ENCODE results near the gene XPO5.
"Not testable (repeated sequence)": the region's sequence is repeated elsewhere in the genome, so short reads cannot be mapped to it uniquely, and the experiment has no call there.

Gene XPO5

DNA sequence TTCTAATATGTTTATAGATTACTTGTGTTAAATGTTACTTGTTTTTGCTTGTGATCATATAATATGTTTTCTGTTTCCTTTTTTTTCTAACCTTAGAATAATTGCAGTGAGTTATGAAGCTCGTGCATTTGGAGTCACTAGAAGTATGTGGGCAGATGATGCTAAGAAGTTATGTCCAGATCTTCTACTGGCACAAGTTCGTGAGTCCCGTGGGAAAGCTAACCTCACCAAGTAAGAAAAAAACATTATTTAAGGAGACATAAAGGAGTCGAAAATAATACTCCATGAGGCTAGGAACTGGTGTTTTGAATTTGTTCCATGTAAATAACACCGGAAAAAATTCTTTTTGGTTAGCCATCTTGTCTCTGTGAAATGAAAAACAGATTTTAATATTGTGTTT lies 7.1 kb upstream of the XPO5 start:
- DNase-seq, result no peak

GRCh38 chr6:43579171-43579570 lies 3.3 kb upstream of the XPO5 start:
- no peak for DNase-seq

- no peak for DNase-seq
Measured at GRCh38 chr6:43578748-43579147, 2.9 kb upstream of the XPO5 start.

GRCh38 chr6:43575105-43575771 lies 600 bp downstream of the XPO5 start:
- DNase-seq, result peak; percentile 3

DNA sequence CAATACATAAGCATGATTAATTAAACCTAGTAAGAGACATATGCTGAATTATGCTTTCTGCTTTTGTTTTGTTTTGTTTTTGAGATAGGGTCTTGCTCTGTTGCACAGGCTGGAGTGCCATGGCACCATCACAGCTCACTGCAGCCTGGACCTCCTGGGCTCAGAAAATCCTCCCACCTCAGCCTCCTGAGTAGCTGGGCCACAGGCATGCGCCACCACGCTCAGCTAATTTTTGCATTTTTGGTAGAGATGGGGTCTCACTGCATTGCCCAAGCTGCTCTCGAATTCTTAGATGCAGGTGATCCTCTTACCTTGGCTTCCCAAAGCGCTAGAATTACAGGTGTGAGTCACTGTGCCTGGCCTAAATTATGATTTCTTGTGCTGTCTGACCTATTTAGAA lies 3.8 kb downstream of the XPO5 start:
- DNase-seq, result no peak

- DNase-seq, result no peak
Measured at GRCh38 chr6:43570876-43571441, 4.9 kb downstream of the XPO5 start.

GRCh38 chr6:43559328-43559727 lies 16.5 kb downstream of the XPO5 start:
- no peak for DNase-seq

- not testable (repeated sequence) for DNase-seq
Measured at GRCh38 chr6:43557620-43558019, 18.2 kb downstream of the XPO5 start.

DNA sequence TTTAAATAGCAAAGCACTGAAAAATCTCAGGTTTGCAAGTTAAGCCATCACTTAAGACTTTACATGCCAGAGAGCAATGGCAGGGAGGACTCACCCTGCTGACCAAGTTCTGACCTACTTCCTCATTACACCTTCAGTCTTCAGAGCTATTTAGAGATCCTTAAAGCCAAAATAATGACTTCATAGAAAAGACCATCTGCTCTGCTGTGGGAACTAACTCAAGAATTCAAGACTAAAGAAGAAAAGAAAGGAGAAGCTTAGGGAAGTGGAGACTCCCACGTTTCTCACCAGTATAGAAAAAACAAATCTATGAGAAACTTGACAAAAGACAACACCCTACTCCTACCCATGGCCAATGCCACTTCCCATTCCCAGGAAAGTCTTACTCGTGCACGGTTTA lies 28.6 kb downstream of the XPO5 start:
- no peak for DNase-seq

GRCh38 chr6:43544461-43544860 lies 31.4 kb downstream of the XPO5 start:
- no peak for DNase-seq

- DNase-seq, result no peak
Measured at GRCh38 chr6:43541774-43542471, 33.9 kb downstream of the XPO5 start.

DNA sequence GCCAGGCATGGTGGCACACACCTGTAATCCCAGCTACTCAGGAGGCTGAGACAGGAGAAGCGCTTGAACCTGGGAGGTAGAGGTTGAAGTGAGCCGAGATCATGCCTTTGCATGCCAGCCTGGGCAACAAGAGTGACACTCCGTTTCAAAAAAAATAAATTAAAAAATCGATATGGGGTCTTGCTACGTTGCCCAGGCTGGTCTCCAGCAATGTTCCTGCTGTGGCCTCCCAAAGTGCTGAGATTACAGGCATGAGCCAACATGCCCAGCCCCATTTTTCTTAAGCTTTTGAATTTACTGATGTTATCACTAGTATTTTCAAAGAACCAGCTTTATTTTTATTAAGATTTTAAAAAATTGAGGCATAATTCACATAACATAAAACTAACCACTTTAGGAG lies 35.3 kb downstream of the XPO5 start:
- no peak for DNase-seq

GRCh38 chr6:43539409-43539808 lies 36.4 kb downstream of the XPO5 start:
- DNase-seq, result not testable (repeated sequence)

- not testable (repeated sequence) for DNase-seq
Measured at GRCh38 chr6:43538986-43539385, 36.9 kb downstream of the XPO5 start.

- no peak for DNase-seq
Measured at GRCh38 chr6:43532201-43532600, 43.6 kb downstream of the XPO5 start.

DNA sequence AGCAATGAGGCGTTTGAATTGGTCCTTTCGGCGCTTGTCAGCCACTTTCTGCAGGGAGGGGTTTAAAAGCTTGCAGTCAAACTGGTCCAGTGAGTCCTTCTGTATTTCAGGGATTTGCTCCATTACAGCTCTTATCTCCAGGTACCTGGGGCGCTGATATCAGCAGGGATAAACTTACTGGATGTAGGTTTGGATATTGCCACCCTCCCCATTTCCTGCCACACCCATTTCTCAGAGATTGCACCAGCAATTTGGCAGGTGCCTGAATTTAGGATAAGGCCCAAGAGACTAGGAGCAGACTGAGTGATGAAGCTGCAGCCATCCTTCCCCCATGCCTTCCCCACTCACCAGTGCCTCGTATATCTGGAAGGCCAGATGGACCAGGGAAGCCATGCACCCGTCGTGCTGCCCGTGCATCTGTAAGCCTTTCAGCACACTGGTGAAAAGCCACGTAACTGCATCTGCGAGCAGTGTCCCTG lies 51.3 kb downstream of the XPO5 start:
- no peak for DNase-seq

- no peak for DNase-seq
Measured at GRCh38 chr6:43523284-43523683, 52.6 kb downstream of the XPO5 start.

GRCh38 chr6:43522547-43523261 lies 53.1 kb downstream of the XPO5 start:
- DNase-seq, result no peak

DNA sequence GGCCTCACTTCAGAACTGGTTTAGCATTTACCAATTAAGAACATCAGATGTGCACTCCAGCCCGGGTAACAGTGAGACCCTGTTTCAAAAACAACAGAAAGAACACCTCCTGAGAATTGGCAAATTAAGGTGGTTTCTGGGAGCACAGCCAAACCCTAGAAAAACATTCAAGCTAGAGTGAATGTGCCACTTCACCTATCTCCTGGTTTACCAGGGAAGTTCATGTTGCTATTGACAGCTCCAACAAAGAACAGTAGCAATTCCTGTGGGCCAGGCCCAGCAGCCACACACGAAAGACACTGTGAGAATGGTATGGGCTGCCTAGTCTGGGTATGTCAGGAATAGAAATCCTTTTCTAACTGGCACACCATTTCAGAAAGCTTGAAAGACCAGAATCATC lies 54.0 kb downstream of the XPO5 start:
- DNase-seq, result no peak

DNA sequence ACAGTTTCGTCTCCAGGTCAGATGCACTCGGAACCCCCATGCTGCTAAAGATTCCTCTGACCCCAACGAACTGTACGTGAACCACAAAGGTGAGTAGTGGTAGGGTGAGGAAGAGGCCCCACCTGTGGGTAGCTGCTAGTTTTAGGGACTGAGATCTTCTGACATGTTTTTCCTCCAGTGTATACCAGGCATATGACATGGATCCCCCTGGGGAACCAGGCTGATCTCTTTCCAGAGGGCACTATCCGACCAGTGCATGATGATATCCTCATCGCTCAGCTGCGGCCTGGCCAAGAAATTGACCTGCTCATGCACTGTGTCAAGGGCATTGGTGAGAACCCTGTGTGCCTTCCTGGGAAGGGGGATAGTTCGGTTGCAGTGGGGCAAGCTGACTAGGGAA lies 55.7 kb downstream of the XPO5 start:
- DNase-seq, result no peak

DNA sequence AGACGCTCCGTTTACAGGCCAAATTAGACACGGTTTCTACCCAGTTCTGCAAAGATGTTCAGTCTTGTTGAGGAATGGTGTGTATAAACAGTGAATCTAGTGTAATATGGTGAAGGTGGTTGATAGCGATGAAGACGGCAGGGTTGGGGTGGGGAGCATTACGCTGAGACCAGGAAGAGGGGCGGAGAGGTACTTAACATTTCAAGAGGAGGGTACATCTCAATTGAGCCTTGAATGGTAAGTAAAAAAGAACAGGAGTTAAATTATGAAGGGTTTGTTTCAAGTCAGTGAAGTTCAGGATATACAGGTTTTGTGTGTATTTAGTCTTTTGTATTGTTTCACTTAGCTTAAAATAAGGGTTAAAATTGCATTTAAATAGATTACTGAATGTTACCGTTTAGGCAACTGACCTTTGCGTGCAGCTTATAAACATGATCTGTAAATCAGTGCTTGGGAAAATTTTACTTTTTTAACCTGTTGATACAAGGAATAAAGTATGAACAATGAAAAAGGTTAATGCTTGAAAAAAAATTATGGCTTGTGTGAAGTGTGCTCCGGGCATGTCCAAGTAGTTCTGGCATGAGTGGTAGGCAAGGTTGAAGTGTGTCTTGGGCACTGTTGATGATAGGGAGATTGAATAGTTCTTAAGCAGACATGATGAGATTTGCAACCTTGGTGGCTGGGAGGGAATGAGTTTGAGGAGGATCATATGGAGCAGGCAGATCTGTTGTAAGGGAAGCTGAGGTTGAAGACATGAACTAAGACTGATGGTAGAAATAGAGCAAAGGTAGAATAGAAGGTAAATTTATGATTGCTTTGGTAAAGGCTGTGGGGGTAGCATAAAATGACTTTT lies 58.1 kb downstream of the XPO5 start:
- DNase-seq, result no peak

GRCh38 chr6:43516697-43517504 lies 58.9 kb downstream of the XPO5 start, which contains the start of the genes POLR1C and YIPF3:
Gene POLR1C, plus strand, starts transcription at chr6:43517089. Its CDS starts 21 bp downstream, at chr6:43517110.
Gene YIPF3, minus strand, starts transcription at chr6:43516926. Its CDS starts 119 bp downstream, at chr6:43516807.
- peak; percentile 94 for DNase-seq

Measured in activated effector memory CD4-positive, alpha-beta T cell treated with Interleukin-2 at 50 U/mL for 16 hours (primary cell).